Measurements from ENCODE around the gene PMEPA1.

DNA sequence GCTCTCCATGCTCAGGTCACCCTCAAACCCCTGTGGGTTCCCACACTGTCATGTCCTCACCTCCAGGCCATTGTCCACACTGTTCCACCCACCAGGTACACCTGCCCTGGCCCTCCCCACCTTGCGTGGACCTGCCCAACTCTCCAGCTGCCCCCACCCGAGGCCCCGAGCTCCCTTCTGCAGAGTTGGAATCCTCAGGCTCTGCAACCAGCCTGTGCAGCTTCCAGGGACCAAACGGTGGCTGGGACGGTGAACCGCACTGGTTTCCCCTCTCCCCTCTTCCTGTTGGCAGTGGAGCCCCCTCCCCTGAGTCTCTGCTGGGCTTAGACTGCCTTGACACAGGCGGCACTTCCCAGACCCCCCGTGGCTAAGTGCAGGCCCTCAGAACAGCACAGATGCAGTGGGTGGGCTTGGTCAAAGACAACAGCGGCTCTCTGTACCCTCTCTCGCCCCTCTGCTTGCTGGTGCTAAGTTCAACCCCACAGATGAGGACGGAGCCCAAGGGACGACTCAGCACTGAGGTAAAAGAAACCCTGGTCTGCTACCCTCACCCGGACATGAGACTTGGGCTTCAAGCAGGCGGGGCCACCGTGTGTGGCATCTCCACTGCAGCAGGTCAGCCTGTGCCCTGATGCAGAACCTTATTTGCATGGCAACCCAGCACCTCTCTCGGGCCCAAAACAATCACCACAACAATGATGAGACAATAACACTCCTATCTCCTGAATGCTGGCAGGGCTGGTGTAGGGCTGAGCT lies 100.6 kb downstream of the PMEPA1 start:
- TF ChIP-seq, protein P1, sequence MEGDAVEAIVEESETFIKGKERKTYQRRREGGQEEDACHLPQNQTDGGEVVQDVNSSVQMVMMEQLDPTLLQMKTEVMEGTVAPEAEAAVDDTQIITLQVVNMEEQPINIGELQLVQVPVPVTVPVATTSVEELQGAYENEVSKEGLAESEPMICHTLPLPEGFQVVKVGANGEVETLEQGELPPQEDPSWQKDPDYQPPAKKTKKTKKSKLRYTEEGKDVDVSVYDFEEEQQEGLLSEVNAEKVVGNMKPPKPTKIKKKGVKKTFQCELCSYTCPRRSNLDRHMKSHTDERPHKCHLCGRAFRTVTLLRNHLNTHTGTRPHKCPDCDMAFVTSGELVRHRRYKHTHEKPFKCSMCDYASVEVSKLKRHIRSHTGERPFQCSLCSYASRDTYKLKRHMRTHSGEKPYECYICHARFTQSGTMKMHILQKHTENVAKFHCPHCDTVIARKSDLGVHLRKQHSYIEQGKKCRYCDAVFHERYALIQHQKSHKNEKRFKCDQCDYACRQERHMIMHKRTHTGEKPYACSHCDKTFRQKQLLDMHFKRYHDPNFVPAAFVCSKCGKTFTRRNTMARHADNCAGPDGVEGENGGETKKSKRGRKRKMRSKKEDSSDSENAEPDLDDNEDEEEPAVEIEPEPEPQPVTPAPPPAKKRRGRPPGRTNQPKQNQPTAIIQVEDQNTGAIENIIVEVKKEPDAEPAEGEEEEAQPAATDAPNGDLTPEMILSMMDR (conservative IDR thresholded peaks at IDR 0.05) = no peak
- TF ChIP-seq EZH2 (IDR thresholded peaks at IDR 0.05; ENCODE audit: low read depth) = no peak
